ENCODE data around the gene CARD10.

- TF ChIP-seq, protein P1, sequence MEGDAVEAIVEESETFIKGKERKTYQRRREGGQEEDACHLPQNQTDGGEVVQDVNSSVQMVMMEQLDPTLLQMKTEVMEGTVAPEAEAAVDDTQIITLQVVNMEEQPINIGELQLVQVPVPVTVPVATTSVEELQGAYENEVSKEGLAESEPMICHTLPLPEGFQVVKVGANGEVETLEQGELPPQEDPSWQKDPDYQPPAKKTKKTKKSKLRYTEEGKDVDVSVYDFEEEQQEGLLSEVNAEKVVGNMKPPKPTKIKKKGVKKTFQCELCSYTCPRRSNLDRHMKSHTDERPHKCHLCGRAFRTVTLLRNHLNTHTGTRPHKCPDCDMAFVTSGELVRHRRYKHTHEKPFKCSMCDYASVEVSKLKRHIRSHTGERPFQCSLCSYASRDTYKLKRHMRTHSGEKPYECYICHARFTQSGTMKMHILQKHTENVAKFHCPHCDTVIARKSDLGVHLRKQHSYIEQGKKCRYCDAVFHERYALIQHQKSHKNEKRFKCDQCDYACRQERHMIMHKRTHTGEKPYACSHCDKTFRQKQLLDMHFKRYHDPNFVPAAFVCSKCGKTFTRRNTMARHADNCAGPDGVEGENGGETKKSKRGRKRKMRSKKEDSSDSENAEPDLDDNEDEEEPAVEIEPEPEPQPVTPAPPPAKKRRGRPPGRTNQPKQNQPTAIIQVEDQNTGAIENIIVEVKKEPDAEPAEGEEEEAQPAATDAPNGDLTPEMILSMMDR (CRISPR knock-in tag; IDR thresholded peaks at IDR 0.05) = no peak
- TF ChIP-seq ZBTB25 (CRISPR knock-in tag; IDR thresholded peaks at IDR 0.05) (no peak), MAZ (IDR thresholded peaks at IDR 0.05; ENCODE audit: borderline replicate concordance, low read depth, low read length) (no peak), MAZ (CRISPR knock-in tag; IDR thresholded peaks at IDR 0.05; ENCODE audit: low read depth) (no peak), POLR2A (IDR thresholded peaks at IDR 0.05; ENCODE audit: insufficient read depth in 1 of 2, low read depth in 2 of 2, low read length in 2 of 2) (no peak), PRDM4 (CRISPR knock-in tag; IDR thresholded peaks at IDR 0.05; ENCODE audit: borderline replicate concordance) (no peak), GFI1 (CRISPR knock-in tag; IDR thresholded peaks at IDR 0.05; ENCODE audit: borderline replicate concordance) (no peak), POLR2AphosphoS5 (IDR thresholded peaks at IDR 0.05; ENCODE audit: low read depth, low read length) (no peak), ADNP (CRISPR knock-in tag; IDR thresholded peaks at IDR 0.05) (no peak), ZBTB1 (CRISPR knock-in tag; IDR thresholded peaks at IDR 0.05; ENCODE audit: borderline replicate concordance) (no peak), MXI1 (IDR thresholded peaks at IDR 0.05; ENCODE audit: borderline replicate concordance, low read depth, low read length) (no peak), RFXANK (CRISPR knock-in tag; IDR thresholded peaks at IDR 0.05) (no peak), ZBTB2 (CRISPR knock-in tag; IDR thresholded peaks at IDR 0.05; ENCODE audit: low read depth) (no peak)
- TF ChIP-seq, protein P2, sequence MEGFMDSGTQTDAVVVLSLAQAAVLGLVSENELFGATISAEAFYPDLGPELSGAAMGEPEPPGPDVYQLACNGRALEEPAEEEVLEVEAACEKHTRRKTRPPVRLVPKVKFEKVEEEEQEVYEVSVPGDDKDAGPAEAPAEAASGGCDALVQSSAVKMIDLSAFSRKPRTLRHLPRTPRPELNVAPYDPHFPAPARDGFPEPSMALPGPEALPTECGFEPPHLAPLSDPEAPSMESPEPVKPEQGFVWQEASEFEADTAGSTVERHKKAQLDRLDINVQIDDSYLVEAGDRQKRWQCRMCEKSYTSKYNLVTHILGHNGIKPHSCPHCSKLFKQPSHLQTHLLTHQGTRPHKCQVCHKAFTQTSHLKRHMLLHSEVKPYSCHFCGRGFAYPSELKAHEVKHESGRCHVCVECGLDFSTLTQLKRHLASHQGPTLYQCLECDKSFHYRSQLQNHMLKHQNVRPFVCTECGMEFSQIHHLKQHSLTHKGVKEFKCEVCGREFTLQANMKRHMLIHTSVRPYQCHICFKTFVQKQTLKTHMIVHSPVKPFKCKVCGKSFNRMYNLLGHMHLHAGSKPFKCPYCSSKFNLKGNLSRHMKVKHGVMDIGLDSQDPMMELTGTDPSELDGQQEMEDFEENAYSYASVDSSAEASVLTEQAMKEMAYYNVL (CRISPR knock-in tag; IDR thresholded peaks at IDR 0.05; ENCODE audit: borderline replicate concordance) = no peak
Observed at GRCh38 chr22:37503850-37504249, 15.4 kb downstream of the CARD10 start.

Data from HepG2 (cell line).